Breast epithelium (tissue), 3 donors: ENCODE results near the gene PRMT6.

Experiments
- CTCF ChIP-seq, 3 donors: fragments of 450-650 bp; IDR thresholded peaks; one replicate each; pipeline ENCODE4 v1.5.1; 2016 to 2017; ENCODE audit warnings: antibody characterized with exemption in 3 of 3, mild to moderate bottlenecking in 3 of 3, moderate library complexity in 3 of 3
- POLR2AphosphoS5 ChIP-seq, 3 donors: sonication (generic); formaldehyde crosslinking; IDR thresholded peaks; one replicate each; pipeline ENCODE4 v1.6.1; 2017; ENCODE audit warnings: antibody characterized with exemption in 3 of 3

GRCh38 chr1:107100331-107100984 lies 44.0 kb downstream of the PRMT6 start:
- TF ChIP-seq POLR2AphosphoS5 (IDR thresholded peaks at IDR 0.05) (no peak), CTCF (IDR thresholded peaks at IDR 0.05) (no peak)
